Effector memory CD4-positive, alpha-beta T cell (primary cell): ENCODE data around the gene N4BP3.

Experiments
- DNase-seq, 3 donors: peaks; one replicate each; pipeline ENCODE4 v3.0.0-alpha.2; 2020
- H3K27ac ChIP-seq: 2 replicates; pipeline ENCODE4 v1.7.0; 2013; ENCODE audit warnings: mild to moderate bottlenecking, low read length, moderate library complexity; ENCODE audit not compliant: insufficient read depth, poor library complexity, severe bottlenecking
- H3K27me3 ChIP-seq: replicated peaks from 2 replicates; pipeline ENCODE4 v1.7.0; 2013; ENCODE audit warnings: mild to moderate bottlenecking, low read length; ENCODE audit not compliant: insufficient read depth, control insufficient read depth, poor library complexity, severe bottlenecking
- H3K36me3 ChIP-seq: 2 replicates; pipeline ENCODE4 v1.7.0; 2013; ENCODE audit warnings: mild to moderate bottlenecking, low read length, moderate library complexity; ENCODE audit not compliant: control insufficient read depth, insufficient read depth
- H3K4me1 ChIP-seq: 2 replicates; pipeline ENCODE4 v1.7.0; 2013; ENCODE audit warnings: low read length, mild to moderate bottlenecking; ENCODE audit not compliant: control insufficient read depth, insufficient read depth, poor library complexity, severe bottlenecking
- H3K4me3 ChIP-seq: 2 replicates; pipeline ENCODE4 v1.7.0; 2013; ENCODE audit warnings: low read length, low read depth, mild to moderate bottlenecking; ENCODE audit not compliant: insufficient read depth, poor library complexity, severe bottlenecking
- H3K9me3 ChIP-seq: 2 replicates; pipeline ENCODE4 v1.7.0; 2013; ENCODE audit warnings: mild to moderate bottlenecking, low read length, moderate library complexity; ENCODE audit not compliant: control insufficient read depth

Gene N4BP3

DNA sequence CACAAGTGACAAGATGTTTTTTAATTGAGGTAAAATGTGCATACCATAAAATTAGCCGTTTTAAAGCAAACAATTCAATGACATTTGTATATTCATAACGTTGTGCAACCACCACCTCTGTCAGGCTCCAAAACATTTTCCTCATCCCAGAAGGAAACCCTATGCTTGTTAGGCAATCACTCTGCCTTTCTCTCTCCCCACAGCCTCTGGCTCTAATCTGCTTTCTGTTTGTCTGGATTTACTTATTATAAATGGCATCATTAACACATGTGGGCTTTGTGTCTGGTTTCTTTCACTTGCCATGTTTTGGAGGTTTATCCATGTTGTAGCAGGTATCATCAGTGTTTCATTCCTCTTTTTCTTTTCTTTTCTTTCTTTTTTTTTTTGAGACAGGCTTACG lies 1.4 kb upstream of the N4BP3 start:
- no peaks in the 10 kb centered on the region for H3K27me3 ChIP-seq

DNA sequence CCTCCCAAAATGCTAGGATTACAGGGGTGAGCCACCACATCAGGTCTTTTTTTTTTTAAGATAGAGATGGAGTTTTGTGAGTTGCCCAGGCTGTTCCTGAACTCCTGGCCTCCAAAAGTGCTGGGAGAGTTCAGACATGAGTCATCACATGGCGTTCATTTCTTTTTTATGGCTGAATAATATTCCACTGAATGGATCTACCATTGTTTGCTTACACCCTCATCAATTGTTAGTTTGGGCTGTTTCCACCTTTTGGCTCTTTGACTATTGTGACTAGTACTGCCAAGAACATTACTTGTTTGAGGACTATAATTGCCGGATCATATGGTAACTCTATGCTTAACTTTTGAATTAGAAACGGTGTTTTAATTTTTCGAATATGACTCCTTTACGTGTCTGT lies 787 bp upstream of the N4BP3 start:
- Histone ChIP-seq H3K4me3 (no peak overlapping the region), H3K27me3 (no peaks in the 10 kb centered on the region), H3K36me3 (no peaks in the 10 kb centered on the region), H3K4me1 (peaks cover 37% of the 10 kb centered on the region), H3K9me3 (no peaks in the 10 kb centered on the region), H3K27ac (no peak overlapping the region)
- DNase-seq = no peak

More for the DNA sequence above, 1.4 kb upstream of the N4BP3 start:
- no peak overlapping the region for H3K4me3 ChIP-seq
- no peaks in the 10 kb centered on the region for H3K36me3 ChIP-seq
- H3K9me3 ChIP-seq = no peaks in the 10 kb centered on the region
- no peak for DNase-seq
- no peak overlapping the region for H3K27ac ChIP-seq
- peaks cover 32% of the 10 kb centered on the region for H3K4me1 ChIP-seq

DNA sequence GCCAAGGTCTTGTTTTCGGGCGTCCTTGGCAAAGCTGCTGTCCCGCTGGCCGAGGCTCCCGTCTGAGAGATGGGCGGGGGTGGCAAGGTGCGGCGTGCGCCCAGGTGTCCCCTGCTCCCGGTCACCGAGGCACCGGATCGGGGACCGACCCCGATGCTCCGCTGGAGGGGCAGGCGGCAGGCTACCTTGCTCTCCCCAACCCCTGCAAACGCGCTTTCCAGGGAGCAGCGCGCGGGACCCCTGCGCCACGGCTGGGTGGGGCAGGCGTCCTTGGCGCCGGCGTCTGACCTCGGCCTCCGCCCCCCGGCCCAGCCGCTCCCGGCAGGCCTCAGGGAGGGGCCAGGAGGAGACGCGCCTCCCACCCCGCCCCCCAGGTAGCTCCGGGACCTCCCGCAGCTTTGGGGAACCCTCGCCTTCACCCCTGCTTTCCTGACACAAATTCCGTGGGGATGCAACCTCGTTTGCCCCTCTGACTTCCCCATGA lies 551 bp downstream of the N4BP3 start:
- DNase-seq = no peak
- Histone ChIP-seq H3K9me3 (no peaks in the 10 kb centered on the region), H3K27me3 (no peaks in the 10 kb centered on the region), H3K36me3 (no peaks in the 10 kb centered on the region), H3K27ac (peak overlapping the region; percentile 42), H3K4me1 (peaks cover 37% of the 10 kb centered on the region), H3K4me3 (peak overlapping the region; percentile 76)

DNA sequence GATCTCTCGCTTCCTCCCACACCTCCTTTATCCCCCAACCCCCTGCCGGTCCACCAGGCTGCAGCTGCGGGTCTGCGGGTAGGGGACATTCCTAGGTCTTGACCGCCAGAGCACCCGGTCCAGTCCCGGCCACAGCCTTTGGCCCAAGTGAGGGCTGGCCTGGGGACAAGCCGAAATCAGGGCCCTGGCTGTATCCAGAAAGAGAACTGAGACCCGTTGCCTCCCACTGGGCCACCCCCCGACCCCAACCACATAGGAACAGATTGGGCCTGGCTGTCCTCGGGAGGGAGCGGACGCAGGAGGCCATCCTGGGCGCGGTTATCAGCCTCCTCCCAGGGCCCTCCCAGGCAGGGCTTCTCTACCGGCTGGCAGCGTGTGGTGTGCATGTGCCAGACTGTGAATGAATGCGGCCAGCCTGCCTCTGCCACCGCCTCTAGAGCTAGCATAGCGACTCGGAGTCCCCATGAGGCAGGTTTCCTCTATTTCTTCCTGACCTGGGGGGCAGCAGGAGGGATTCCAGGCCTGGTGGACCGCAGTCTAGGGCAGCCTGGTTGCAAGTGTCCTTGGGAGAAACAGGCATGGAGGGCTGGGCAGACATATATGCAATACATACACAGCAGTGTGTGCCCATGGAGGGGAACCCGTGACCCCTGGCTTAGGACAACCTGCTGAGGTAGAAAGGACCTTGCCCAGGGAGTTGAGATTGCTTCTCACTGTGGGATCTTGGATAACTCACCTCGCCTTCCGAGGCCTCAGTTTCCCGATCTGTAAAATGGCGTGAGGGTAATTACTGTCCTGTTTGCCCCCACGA lies 1.2 kb downstream of the N4BP3 start:
- Histone ChIP-seq H3K36me3 (no peaks in the 10 kb centered on the region), H3K9me3 (no peaks in the 10 kb centered on the region), H3K27ac (peak overlapping the region; percentile 43), H3K4me3 (peak overlapping the region; percentile 76), H3K27me3 (no peaks in the 10 kb centered on the region), H3K4me1 (peaks cover 37% of the 10 kb centered on the region)
- DNase-seq = peak in 2 of 3 donors; percentile 18 to 53

DNA sequence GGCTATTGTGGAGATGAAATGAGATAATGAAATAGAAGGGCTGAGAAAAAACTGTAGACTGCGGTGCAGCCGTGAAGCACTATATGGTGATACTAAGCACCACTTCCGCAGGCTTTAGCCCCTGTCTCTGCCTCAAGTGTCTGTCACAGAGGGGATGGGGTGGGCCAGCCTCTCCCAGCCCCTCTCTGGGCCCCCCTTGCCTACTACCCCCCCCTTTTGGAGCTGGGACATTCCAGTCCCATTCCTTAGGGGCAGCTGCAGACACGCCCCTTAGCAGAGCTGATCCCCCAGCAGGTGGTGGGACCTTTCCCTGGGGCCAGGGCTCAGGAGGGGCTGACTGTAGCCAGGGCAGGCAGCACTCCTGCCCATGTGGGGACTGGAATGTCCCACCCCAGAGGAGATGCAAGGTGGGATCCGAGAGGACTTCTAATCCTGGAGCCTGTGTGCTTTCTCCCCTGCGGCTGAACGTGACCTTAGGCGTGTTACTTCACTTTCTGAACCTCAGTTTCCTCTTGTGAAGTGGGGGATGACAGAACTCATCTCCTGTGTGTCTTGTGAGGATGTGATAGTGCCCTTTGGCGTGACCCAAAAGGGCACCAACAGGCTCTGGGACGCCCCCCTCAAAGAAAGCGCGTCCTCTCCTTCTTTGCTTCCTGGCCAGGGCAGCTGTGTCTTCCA lies 1.9 kb downstream of the N4BP3 start:
- Histone ChIP-seq H3K27ac (no peak overlapping the region), H3K27me3 (no peaks in the 10 kb centered on the region), H3K36me3 (no peaks in the 10 kb centered on the region), H3K4me1 (peaks cover 37% of the 10 kb centered on the region), H3K9me3 (no peaks in the 10 kb centered on the region), H3K4me3 (no peak overlapping the region)
- no peak for DNase-seq

DNA sequence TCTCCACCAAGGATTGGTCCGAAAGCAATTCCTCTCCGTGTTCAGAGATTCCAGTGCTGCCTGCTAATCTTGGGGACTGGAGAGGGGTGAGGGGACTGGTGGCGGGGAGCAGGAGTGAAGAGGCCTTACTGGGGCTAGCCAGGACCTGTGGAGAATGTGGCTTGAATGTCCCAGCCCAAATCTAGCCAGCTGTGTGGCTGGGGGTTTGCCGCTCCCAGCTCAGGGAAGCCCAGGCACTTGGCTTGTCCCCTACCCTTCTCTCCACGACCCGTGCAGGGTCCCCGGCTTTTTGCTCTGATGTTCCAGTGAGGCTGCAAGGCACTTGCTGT lies 2.4 kb downstream of the N4BP3 start:
- Histone ChIP-seq H3K36me3 (no peaks in the 10 kb centered on the region), H3K27me3 (no peaks in the 10 kb centered on the region), H3K27ac (peak overlapping the region; percentile 7), H3K4me3 (no peak overlapping the region), H3K9me3 (no peaks in the 10 kb centered on the region), H3K4me1 (peaks cover 41% of the 10 kb centered on the region)
- DNase-seq = no peak

DNA sequence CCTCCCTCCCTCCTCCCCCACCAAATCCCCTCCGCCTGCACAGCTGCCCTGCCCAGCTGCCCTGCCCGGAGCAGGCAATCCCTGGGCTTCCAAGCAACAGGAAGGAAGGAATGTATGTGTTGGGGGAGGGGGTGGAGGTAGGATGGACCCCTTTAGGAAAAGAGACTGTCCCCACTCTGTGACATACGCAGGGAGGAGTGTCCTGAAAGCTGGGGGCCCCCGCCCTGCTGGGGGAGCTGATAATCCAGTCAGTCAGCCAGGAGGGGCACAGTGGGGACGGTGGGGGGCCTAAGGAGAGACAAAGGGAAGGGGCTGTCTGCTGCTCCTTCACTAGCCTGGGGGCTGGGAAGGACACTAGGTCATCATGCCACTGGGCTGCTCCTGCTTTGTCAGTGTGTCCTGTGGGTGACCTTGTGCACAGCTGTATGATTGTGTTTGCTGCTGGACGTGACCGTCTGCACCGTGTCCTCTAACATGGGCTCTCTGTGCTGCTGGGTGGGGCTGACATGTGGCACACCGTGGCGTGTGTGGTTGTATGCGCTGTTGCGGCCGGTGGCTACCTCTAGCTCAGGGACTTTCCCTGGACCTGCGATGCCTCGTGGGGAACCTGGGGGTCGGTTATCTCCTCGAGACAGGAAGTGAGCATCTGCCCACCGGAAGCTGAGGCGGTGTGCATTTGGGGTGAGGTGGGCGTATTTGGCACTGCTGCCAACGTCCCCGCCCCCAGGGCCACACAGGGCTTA lies 3.0 kb downstream of the N4BP3 start:
- H3K4me3 ChIP-seq = no peak overlapping the region
- H3K36me3 ChIP-seq = no peaks in the 10 kb centered on the region
- no peaks in the 10 kb centered on the region for H3K9me3 ChIP-seq
- DNase-seq = peak; percentile 73 to 88 (median 75)
- H3K4me1 ChIP-seq = peaks cover 46% of the 10 kb centered on the region
- H3K27ac ChIP-seq = peak overlapping the region; percentile 7
- no peaks in the 10 kb centered on the region for H3K27me3 ChIP-seq

DNA sequence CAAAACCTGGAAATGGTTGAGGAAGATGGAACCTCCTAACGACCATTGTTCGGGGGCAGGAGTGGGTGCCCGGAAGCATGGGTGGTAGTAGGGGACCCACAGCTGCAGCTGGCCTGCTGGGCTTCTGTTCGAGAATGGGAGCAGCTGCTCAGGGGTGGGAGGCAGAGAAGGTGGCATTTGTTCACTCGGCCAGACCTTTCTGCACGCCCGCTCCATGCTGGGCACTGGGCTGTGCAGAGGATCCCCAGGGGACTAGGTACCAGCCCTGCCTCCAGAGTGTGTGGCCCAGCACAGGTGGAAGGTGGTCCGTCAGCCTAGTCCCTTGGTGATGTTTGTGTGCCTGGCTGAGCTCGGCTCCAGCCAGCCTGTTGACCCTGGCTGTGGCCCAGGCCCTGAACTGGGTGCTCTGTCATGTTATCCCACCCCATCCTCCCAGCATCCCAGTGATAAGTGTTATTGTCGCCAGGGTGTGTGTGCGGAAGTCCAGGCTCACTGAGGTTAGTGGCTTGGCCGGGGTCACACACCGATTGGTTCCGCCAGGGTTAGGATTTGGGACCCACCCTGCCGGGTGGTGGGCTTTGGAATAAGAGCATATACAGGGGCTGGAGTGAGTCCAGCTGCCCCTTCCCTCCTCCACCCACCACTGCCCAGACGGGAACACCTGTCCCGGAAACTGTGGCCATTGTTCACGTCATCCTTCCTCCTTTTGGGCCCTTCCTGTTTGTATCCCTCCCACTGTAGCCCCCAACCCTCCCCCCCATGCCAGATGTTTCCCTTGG lies 4.8 kb downstream of the N4BP3 start:
- no peak for DNase-seq
- Histone ChIP-seq H3K27ac (no peak overlapping the region), H3K27me3 (no peaks in the 10 kb centered on the region), H3K4me1 (peaks cover 49% of the 10 kb centered on the region), H3K9me3 (no peaks in the 10 kb centered on the region), H3K4me3 (no peak overlapping the region), H3K36me3 (no peaks in the 10 kb centered on the region)

DNA sequence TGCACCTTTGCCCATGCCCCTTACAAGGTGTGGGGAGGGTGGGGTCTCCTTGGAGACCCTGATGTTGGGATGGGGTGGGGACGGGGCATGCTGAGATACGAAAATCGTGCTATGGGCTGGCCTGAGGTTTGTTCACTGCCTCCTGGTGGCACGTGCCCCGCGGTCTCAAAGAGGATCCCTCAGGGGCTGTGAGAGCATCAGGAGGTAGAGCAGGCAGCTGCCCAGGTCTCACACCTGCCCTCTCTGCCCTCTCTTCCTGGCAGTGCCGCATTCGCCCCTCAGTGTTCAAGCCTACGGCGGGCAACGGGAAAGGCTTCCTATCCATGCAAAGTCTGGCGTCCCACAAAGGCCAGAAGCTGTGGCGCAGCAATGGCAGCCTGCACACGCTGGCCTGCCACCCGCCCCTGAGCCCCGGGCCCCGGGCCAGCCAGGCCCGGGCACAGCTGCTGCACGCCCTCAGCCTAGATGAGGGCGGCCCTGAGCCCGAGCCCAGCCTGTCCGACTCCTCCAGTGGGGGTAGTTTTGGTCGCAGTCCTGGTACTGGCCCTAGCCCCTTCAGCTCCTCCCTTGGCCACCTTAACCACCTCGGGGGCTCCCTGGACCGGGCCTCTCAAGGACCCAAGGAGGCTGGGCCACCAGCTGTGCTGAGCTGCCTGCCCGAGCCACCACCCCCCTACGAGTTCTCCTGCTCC lies 6.7 kb downstream of the N4BP3 start:
- Histone ChIP-seq H3K4me3 (no peak overlapping the region), H3K9me3 (no peaks in the 10 kb centered on the region), H3K36me3 (no peaks in the 10 kb centered on the region), H3K4me1 (peaks cover 36% of the 10 kb centered on the region), H3K27ac (no peak overlapping the region), H3K27me3 (no peaks in the 10 kb centered on the region)
- no peak for DNase-seq
